Activated CD4-positive, alpha-beta T cell treated with anti-CD3 and anti-CD28 coated beads for 48 hours (primary cell): Measurements from ENCODE around the gene DGKA.
"Not testable (repeated sequence)": the region's sequence is repeated elsewhere in the genome, so short reads cannot be mapped to it uniquely, and the experiment has no call there.

Experiments used
- DNase-seq: peaks from one replicate; pipeline ENCODE4 v3.0.0-alpha.2; 2020

Gene DGKA

DNA sequence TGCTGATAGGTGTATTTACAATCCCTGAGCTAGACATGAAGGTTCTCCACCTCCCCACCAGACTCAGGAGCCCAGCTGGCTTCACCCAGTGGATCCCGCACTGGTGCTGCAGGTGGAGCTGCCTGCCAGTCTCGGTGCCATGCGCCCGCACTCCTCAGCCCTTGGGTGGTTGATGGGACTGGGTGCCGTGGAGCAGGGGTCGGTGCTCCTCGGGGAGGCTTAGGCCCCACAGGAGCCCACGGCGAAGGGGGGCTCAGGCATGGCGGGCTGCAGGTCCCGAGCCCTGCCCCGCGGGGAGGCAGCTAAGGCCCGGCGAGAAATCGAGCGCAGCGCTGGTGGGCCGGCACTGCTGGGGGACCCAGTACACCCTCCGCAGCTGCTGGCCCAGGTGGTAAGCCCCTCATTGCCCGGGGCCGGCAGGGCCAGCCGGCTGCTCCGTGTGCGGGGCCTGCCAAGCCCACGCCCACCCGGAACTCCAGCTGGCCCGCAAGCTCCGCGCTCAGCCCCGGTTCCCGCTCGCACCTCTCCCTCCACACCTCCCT lies 69.1 kb downstream of the DGKA start:
- DNase-seq, result not testable (repeated sequence)

DNA sequence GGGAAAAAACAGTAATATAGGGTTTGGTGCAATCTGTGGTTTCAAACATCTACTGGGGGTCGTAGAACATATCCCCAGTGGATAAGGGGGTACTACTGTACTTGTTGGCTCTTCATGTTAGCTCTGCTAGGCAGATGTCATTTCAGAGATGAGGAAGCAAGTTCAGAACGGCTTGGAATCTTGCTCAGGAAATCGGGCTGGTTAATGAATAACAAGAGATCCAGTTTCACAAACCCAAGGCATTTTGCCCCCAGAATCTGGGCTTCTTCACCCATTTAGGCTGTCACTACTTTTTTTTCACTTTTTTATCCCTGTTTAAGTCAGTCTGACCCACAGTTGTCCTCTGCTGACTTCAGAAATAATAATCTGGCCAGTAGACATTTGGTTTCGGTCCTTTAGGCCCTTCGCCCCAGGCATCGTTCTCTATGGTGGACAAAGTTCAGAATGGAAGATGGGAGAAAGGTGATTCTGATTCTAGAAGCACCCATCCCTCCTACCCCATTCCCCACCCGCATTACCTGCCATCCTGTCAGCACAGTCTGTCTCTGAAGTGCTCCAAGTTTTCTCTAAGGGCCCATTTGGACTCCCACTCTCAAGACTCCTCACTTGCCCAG lies 70.6 kb downstream of the DGKA start:
- DNase-seq, result no peak

DNA sequence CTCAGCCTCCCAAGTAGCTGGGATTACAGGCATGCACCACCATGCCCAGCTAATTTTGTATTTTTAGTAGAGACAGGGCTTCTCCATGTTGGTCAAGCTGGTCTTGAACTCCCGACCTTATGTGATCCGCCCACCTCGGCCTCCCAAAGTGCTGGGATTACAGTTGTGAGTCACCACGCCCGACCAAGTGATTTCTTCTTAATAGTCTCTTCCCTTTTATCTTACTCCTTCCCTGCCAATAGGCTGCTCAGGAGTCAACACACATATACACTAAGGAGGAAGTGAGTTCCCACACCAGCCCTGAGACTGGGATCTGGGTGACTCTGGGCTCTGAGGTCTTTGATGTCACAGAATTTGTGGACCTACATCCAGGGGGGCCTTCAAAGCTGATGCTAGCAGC lies 72.4 kb downstream of the DGKA start:
- DNase-seq, result not testable (repeated sequence)
